Osteoblast (primary cell): ENCODE measurements around the gene ERVW-1. TPM values are rescaled to one million over a fixed set of nuclear protein-coding genes. Genes with fewer than 3 reads are reported as not detected.
"Not testable (repeated sequence)": the region's sequence is repeated elsewhere in the genome, so short reads cannot be mapped to it uniquely, and the experiment has no call there.

Experiments
- DNase-seq: peaks from one replicate; pipeline ENCODE4 v3.0.0; 2011; ENCODE audit warnings: low spot score, mixed read lengths; ENCODE audit not compliant: insufficient read length; ENCODE audit errors: missing footprints
- H2AFZ ChIP-seq: 2 replicates; pipeline ENCODE4 v1.6.0; 2011; ENCODE audit warnings: mild to moderate bottlenecking, low read length
- H3K27ac ChIP-seq: 2 replicates; pipeline ENCODE4 v1.5.1; 2011; ENCODE audit warnings: mild to moderate bottlenecking, low read depth, low read length, moderate library complexity
- H3K27me3 ChIP-seq: 2 replicates; pipeline ENCODE4 v1.6.0; 2012; ENCODE audit warnings: mild to moderate bottlenecking, control low read depth, inconsistent platforms, low read length, moderate library complexity; ENCODE audit not compliant: insufficient read depth
- H3K36me3 ChIP-seq: 2 replicates; pipeline ENCODE4 v1.5.1; 2011; ENCODE audit warnings: mild to moderate bottlenecking, low read length, control low read depth, moderate library complexity; ENCODE audit not compliant: insufficient read depth
- H3K4me1 ChIP-seq: 2 replicates; pipeline ENCODE4 v1.5.1; 2011; ENCODE audit warnings: mild to moderate bottlenecking, low read length, control low read depth, moderate library complexity; ENCODE audit not compliant: insufficient read depth
- H3K4me2 ChIP-seq: 2 replicates; pipeline ENCODE4 v1.6.0; 2011; ENCODE audit warnings: mild to moderate bottlenecking, low read length; ENCODE audit not compliant: insufficient read depth
- H3K4me3 ChIP-seq: fragments of 200-600 bp; sonication (generic); 3 replicates; pipeline ENCODE4 v1.5.1; 2012; ENCODE audit warnings: mild to moderate bottlenecking, low read length, inconsistent platforms; ENCODE audit not compliant: insufficient read depth
- H3K79me2 ChIP-seq: 2 replicates; pipeline ENCODE4 v1.6.0; 2012; ENCODE audit warnings: mild to moderate bottlenecking, low read length, control low read depth, inconsistent platforms; ENCODE audit not compliant: insufficient read depth
- H3K9me3 ChIP-seq: 2 replicates; pipeline ENCODE4 v1.5.1; 2011; ENCODE audit warnings: low read depth, low read length, control low read depth
- H4K20me1 ChIP-seq: 2 replicates; pipeline ENCODE4 v1.6.0; 2012; ENCODE audit warnings: mild to moderate bottlenecking, low read length, control low read depth; ENCODE audit not compliant: insufficient read depth
- total RNA-seq: library from RNA; depleted of rRNA; stranded (reverse); fragments of >200 nt; gene quantifications from 2 replicates; pipeline ENCODE4 v1.2.3, GENCODE V29; 2012
- TF ChIP-seq, protein P1 (sequence below): IDR thresholded peaks from 2 replicates; pipeline ENCODE4 v1.5.1; 2011; ENCODE audit warnings: mild to moderate bottlenecking, low read depth, low read length, moderate library complexity; ENCODE audit errors: extremely low read depth

ERVW-1 gene, protein sequence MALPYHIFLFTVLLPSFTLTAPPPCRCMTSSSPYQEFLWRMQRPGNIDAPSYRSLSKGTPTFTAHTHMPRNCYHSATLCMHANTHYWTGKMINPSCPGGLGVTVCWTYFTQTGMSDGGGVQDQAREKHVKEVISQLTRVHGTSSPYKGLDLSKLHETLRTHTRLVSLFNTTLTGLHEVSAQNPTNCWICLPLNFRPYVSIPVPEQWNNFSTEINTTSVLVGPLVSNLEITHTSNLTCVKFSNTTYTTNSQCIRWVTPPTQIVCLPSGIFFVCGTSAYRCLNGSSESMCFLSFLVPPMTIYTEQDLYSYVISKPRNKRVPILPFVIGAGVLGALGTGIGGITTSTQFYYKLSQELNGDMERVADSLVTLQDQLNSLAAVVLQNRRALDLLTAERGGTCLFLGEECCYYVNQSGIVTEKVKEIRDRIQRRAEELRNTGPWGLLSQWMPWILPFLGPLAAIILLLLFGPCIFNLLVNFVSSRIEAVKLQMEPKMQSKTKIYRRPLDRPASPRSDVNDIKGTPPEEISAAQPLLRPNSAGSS
- total RNA-seq: not detected in 2 replicates

DNA sequence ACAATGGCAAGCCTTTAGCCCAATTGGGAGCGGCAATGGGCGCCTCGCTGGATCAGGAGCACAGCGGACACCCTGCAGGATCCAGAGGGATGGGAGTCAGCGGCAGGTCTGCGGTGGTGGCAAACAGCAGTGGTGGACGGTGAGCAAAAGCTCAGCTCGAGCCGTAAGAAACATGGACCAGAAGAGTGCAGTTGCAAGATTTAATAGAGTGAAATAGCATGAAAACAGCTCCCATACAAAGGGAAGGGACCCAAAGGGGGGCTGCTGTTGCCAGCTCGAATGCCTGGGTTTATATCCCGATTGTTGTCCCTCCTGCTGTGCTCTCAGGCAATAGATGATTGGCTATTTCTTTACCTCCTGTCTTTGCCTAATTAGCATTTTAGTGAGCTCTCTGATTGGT is at the start of gene ERVW-1:
ERVW-1 (minus strand) TSS at position 266 of the 400 bp plus-strand sequence. CDS start 7,565 bp downstream, outside the sequence.
- not testable (repeated sequence) for H3K27ac ChIP-seq, H3K9me3 ChIP-seq, H2AFZ ChIP-seq, H3K4me3 ChIP-seq, H3K4me1 ChIP-seq, H3K4me2 ChIP-seq, H3K79me2 ChIP-seq, H3K27me3 ChIP-seq, H4K20me1 ChIP-seq, DNase-seq, H3K36me3 ChIP-seq

DNA sequence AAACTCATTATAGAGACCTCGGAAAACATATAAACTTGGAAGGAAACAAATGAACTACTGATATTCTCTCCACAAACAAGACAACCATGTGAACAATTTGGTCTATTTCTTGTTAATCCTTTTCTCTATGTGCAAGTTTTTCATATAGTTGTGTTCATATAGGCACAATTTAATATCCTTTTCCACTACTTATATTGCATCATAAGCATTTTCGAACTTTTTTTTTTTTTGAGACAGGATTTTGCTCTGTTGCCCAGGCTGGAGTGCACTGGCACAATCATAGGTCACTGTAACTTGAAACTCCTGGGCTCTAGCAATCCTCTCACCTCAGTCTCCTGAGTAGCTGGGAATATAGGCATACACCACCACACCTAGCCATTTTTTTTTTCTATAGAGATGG is 45.4 kb upstream of the ERVW-1 start:
- Histone ChIP-seq H3K4me3 (no peak overlapping the region), H3K27ac (no peak overlapping the region)

DNA sequence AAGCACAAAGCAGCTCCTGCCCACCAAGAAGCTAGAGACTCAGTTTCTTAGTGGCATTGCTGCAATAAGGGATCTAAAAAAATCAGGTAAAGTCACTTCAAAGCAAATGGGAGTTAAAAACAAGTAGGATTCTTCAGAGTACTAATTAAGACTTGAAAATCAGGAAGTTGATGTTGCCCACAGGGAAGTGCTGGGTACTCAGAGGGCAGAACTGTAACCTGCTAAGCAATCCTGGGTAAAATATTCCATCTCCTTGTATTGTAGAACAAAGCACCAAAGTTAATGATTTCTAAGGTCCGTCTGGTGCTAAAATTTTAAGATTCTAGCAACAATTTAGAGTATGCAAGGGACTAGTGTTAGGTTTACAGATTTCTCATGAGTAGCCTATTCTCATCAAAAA is 42.3 kb upstream of the ERVW-1 start:
- H3K9me3 ChIP-seq: no peaks in the 10 kb centered on the region
- no peaks in the 10 kb centered on the region for H3K36me3 ChIP-seq
- TF ChIP-seq, protein P1, sequence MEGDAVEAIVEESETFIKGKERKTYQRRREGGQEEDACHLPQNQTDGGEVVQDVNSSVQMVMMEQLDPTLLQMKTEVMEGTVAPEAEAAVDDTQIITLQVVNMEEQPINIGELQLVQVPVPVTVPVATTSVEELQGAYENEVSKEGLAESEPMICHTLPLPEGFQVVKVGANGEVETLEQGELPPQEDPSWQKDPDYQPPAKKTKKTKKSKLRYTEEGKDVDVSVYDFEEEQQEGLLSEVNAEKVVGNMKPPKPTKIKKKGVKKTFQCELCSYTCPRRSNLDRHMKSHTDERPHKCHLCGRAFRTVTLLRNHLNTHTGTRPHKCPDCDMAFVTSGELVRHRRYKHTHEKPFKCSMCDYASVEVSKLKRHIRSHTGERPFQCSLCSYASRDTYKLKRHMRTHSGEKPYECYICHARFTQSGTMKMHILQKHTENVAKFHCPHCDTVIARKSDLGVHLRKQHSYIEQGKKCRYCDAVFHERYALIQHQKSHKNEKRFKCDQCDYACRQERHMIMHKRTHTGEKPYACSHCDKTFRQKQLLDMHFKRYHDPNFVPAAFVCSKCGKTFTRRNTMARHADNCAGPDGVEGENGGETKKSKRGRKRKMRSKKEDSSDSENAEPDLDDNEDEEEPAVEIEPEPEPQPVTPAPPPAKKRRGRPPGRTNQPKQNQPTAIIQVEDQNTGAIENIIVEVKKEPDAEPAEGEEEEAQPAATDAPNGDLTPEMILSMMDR: no peak
- H3K4me3 ChIP-seq: no peak overlapping the region
- peaks cover 5% of the 10 kb centered on the region for H3K79me2 ChIP-seq
- no peaks in the 10 kb centered on the region for H4K20me1 ChIP-seq
- no peaks in the 10 kb centered on the region for H3K27me3 ChIP-seq
- H2AFZ ChIP-seq: no peak overlapping the region
- no peak for DNase-seq
- no peaks in the 10 kb centered on the region for H3K4me1 ChIP-seq
- no peak overlapping the region for H3K27ac ChIP-seq
- no peak overlapping the region for H3K4me2 ChIP-seq

More for the DNA sequence above, 45.4 kb upstream of the ERVW-1 start:
- no peaks in the 10 kb centered on the region for H3K27me3 ChIP-seq
- H3K36me3 ChIP-seq: no peaks in the 10 kb centered on the region
- no peak overlapping the region for H2AFZ ChIP-seq
- H3K79me2 ChIP-seq: peaks cover 27% of the 10 kb centered on the region
- no peak overlapping the region for H3K4me2 ChIP-seq
- no peak for DNase-seq
- TF ChIP-seq, protein P1: no peak
- H3K4me1 ChIP-seq: peaks cover 5% of the 10 kb centered on the region
- H3K9me3 ChIP-seq: no peaks in the 10 kb centered on the region
- no peaks in the 10 kb centered on the region for H4K20me1 ChIP-seq

DNA sequence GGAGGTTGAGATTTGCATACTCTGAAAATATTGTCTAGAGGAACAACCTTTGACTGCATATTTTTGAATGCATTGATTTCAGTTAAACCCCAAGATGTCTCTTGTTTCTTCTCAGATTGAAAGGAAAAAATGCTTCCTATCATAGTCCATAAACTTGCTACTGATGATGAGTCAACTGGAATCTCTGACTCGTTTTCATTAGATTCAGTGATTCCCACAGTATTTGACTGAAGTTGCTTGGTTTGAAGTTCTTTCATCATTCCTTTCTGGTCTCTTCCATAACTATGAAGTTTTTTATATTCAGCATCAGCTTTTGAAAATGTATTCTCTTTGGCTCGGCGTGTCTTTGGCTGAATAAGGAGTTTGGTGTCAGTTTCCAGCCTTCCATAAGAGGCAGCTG is 39.9 kb upstream of the ERVW-1 start:
- no peak overlapping the region for H3K4me3 ChIP-seq
- H3K79me2 ChIP-seq: no peaks in the 10 kb centered on the region
- H2AFZ ChIP-seq: no peak overlapping the region
- H3K4me1 ChIP-seq: no peaks in the 10 kb centered on the region
- H3K27ac ChIP-seq: peak overlapping the region; percentile 32
- peaks cover 7% of the 10 kb centered on the region for H3K36me3 ChIP-seq
- TF ChIP-seq, protein P1: no peak
- no peaks in the 10 kb centered on the region for H4K20me1 ChIP-seq
- H3K4me2 ChIP-seq: no peak overlapping the region
- H3K27me3 ChIP-seq: no peaks in the 10 kb centered on the region
- H3K9me3 ChIP-seq: no peaks in the 10 kb centered on the region
- DNase-seq: peak; percentile 39
